Endothelial cell (in vitro differentiated cells): ENCODE measurements around the gene KRT32. TPM values are rescaled to one million over a fixed set of nuclear protein-coding genes. Genes with fewer than 3 reads are reported as not detected.
"Not testable (repeated sequence)": the region's sequence is repeated elsewhere in the genome, so short reads cannot be mapped to it uniquely, and the experiment has no call there.

Experiments
- DNase-seq: peaks from one replicate; pipeline ENCODE4 v3.0.0; 2021; ENCODE audit warnings: low spot score
- H3K27ac Mint-ChIP-seq: one replicate; pipeline ENCODE4 v1.8.0; 2021; ENCODE audit warnings: mixed read lengths, inconsistent platforms; ENCODE audit not compliant: unreplicated experiment
- H3K27me3 Mint-ChIP-seq: one replicate; pipeline ENCODE4 v1.8.0; 2021; ENCODE audit warnings: mild to moderate bottlenecking, moderate library complexity, mixed read lengths, inconsistent platforms; ENCODE audit not compliant: unreplicated experiment
- H3K36me3 Mint-ChIP-seq: one replicate; pipeline ENCODE4 v1.8.0; 2021; ENCODE audit warnings: mild to moderate bottlenecking, low read depth, mixed read lengths, inconsistent platforms; ENCODE audit not compliant: unreplicated experiment
- H3K4me1 Mint-ChIP-seq: one replicate; pipeline ENCODE4 v1.8.0; 2021; ENCODE audit warnings: mild to moderate bottlenecking, mixed read lengths, inconsistent platforms; ENCODE audit not compliant: unreplicated experiment
- H3K4me3 Mint-ChIP-seq: one replicate; pipeline ENCODE4 v1.8.0; 2021; ENCODE audit warnings: mild to moderate bottlenecking, mixed read lengths, inconsistent platforms; ENCODE audit not compliant: unreplicated experiment
- H3K9me3 Mint-ChIP-seq: one replicate; pipeline ENCODE4 v1.8.0; 2021; ENCODE audit warnings: mixed read lengths, inconsistent platforms; ENCODE audit not compliant: unreplicated experiment
- CTCF ChIP-seq: fragments of 200-600 bp; sonication (generic); IDR thresholded peaks from one replicate; pipeline ENCODE4 v1.5.0; 2021; ENCODE audit warnings: antibody characterized with exemption; ENCODE audit not compliant: unreplicated experiment
- total RNA-seq: library from RNA; stranded (reverse); fragmentation: NEBNext Ultra II Directional; extraction: Animal tissue kit (Norgen Biotek cat#: 25700); gene quantifications from one replicate; pipeline ENCODE4 v1.2.1, GENCODE V29; 2021; ENCODE audit not compliant: unreplicated experiment

KRT32 gene
- total RNA-seq, 1 donor from 2014 or later = not detected

- no peaks in the 10 kb centered on the region for H3K9me3 Mint-ChIP-seq
- TF ChIP-seq CTCF = no peak
Measured at GRCh38 chr17:41428591-41429291, 38.4 kb downstream of the KRT32 start.

GRCh38 chr17:41424111-41424635, 43.0 kb downstream of the KRT32 start, which contains the start of gene KRT37:
Gene KRT37, minus strand, starts transcription at chr17:41424585. Its CDS starts 62 bp downstream, at chr17:41424523.
- no peak within 1 kb of the TSS for H3K4me3 Mint-ChIP-seq
- H3K9me3 Mint-ChIP-seq = no peaks in the 10 kb centered on the region
- no peak for TF ChIP-seq CTCF

More at GRCh38 chr17:41428591-41429291, 38.4 kb downstream of the KRT32 start:
- no peak for DNase-seq
- Mint-ChIP-seq H3K4me3 (no peak overlapping the region), H3K4me1 (no peaks in the 10 kb centered on the region), H3K27me3 (no peaks in the 10 kb centered on the region), H3K27ac (no peak overlapping the region), H3K36me3 (no peaks in the 10 kb centered on the region)

GRCh38 chr17:41422586-41422985, 44.6 kb downstream of the KRT32 start:
- not testable (repeated sequence) for H3K27me3 Mint-ChIP-seq, H3K36me3 Mint-ChIP-seq, H3K9me3 Mint-ChIP-seq, H3K4me1 Mint-ChIP-seq, H3K4me3 Mint-ChIP-seq, DNase-seq, H3K27ac Mint-ChIP-seq

More at GRCh38 chr17:41424111-41424635, 43.0 kb downstream of the KRT32 start, which contains the start of gene KRT37:
- H3K27me3 Mint-ChIP-seq = no peaks in the 10 kb centered on the region
- no peak within 1 kb of the TSS for H3K27ac Mint-ChIP-seq
- H3K4me1 Mint-ChIP-seq = no peaks in the 10 kb centered on the region
- no peak for DNase-seq
- H3K36me3 Mint-ChIP-seq = no peaks in the 10 kb centered on the region

GRCh38 chr17:41421617-41422016, 45.6 kb downstream of the KRT32 start:
- no peak overlapping the region for H3K27ac Mint-ChIP-seq
- H3K4me1 Mint-ChIP-seq = no peaks in the 10 kb centered on the region
- no peaks in the 10 kb centered on the region for H3K36me3 Mint-ChIP-seq
- no peaks in the 10 kb centered on the region for H3K9me3 Mint-ChIP-seq
- H3K27me3 Mint-ChIP-seq = peaks cover 1% of the 10 kb centered on the region
- TF ChIP-seq CTCF = no peak
- H3K4me3 Mint-ChIP-seq = no peak overlapping the region
- no peak for DNase-seq

- peaks cover 1% of the 10 kb centered on the region for H3K27me3 Mint-ChIP-seq
- TF ChIP-seq CTCF = no peak
- DNase-seq = no peak
- no peak overlapping the region for H3K27ac Mint-ChIP-seq
- no peaks in the 10 kb centered on the region for H3K9me3 Mint-ChIP-seq
- no peaks in the 10 kb centered on the region for H3K4me1 Mint-ChIP-seq
- no peak overlapping the region for H3K4me3 Mint-ChIP-seq
- H3K36me3 Mint-ChIP-seq = no peaks in the 10 kb centered on the region
Measured at GRCh38 chr17:41421116-41421515, 46.1 kb downstream of the KRT32 start.
